ENCODE measurements around the gene ADAM12.

ADAM12 gene

GRCh38 chr10:126014309-126014708 is 374.0 kb downstream of the ADAM12 start:
- DNase-seq (ENCODE audit: low spot score): no peak

GRCh38 chr10:126013489-126014281 is 374.6 kb downstream of the ADAM12 start:
- no peak for DNase-seq (ENCODE audit: low spot score)

GRCh38 chr10:126012485-126012884 is 375.8 kb downstream of the ADAM12 start:
- DNase-seq (ENCODE audit: low spot score): no peak

DNA sequence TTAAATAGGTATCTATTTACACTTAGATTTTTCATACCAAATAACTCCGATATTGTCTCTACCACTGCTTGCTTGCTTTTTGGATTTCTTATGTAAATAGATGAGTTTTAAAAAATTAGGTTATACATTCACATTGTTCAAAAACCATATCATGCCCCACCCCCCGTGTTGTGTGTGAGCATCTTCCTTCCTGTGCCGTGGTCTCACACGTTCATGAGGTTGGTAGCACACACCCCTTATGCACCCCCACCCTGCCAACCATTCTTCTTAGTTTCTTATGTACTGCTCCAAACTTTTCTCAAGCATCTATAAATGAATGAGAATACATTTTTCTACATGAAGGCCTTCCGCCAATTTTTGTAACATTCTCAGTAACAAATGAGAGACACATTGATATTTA is 376.3 kb downstream of the ADAM12 start:
- no peak for DNase-seq (ENCODE audit: low spot score)

GRCh38 chr10:126009650-126010049 is 378.6 kb downstream of the ADAM12 start:
- DNase-seq (ENCODE audit: low spot score): no peak

DNA sequence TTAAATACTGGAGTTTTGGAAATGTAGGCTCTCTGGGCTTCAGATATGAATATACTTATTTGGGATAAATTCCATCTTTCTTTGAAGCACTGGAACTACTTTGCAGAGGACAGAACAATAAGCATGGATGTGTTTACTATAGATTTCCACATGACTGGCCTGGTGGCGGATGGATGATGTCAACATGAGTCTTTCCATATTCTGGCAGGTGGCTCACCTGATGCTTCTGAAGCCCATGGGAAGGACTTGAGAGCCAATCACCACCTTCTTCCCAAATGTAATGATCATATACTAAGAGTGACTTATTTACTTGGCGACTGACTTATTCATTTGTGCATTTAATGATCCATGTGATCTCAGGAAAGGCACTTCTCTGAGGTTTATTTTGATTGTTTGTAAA is 381.4 kb downstream of the ADAM12 start:
- no peak for DNase-seq (ENCODE audit: low spot score)

DNA sequence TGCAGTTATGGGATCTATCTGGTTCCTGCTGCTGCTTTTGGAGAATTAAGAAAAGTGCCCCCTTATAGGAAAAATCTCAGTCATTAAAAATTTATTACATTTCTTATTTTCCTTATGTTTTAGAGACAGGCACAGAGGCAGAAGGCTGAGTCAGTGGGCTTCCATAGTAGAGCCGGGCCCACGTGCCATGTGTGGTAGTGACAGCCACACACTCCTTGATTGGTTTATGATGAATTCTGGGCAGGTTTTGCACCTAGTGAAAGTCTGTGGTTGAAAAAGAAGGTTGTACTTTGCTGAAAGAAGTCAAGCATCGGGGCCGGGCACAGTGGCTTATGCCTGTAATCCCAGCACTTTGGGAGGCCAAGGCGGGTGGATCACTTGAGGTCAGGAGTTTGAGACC is 382.0 kb downstream of the ADAM12 start:
- no peak for DNase-seq (ENCODE audit: low spot score)

GRCh38 chr10:126004752-126005151 is 383.5 kb downstream of the ADAM12 start:
- DNase-seq (ENCODE audit: low spot score): no peak

- DNase-seq (ENCODE audit: low spot score): no peak
These were observed 386.7 kb downstream of the ADAM12 start for GRCh38 chr10:126001576-126001975.

GRCh38 chr10:125999694-126000093 is 388.6 kb downstream of the ADAM12 start:
- DNase-seq (ENCODE audit: low spot score): no peak

DNA sequence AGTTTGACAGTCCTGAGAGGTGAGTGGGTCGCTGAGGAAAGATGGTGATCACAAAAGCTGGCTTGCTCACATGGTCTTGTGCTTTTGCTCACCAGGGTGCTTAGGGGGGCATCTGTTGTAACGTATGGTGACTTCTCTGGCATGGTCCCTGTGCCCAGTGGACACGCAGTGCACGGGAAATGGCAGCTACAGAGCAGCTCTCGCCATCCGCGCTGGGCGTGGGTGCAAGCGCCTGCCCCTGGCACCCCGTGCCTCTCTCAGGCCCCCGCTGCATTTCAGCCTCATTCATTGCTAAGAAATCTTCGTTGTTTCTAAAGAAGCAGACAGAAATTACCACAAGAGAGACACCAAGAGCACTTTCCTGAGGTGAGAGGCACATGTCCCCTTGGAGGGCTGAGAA is 390.7 kb downstream of the ADAM12 start:
- no peak for DNase-seq (ENCODE audit: low spot score)

- no peak for DNase-seq (ENCODE audit: low spot score)
These were observed 392.5 kb downstream of the ADAM12 start for GRCh38 chr10:125995726-125996304.

DNA sequence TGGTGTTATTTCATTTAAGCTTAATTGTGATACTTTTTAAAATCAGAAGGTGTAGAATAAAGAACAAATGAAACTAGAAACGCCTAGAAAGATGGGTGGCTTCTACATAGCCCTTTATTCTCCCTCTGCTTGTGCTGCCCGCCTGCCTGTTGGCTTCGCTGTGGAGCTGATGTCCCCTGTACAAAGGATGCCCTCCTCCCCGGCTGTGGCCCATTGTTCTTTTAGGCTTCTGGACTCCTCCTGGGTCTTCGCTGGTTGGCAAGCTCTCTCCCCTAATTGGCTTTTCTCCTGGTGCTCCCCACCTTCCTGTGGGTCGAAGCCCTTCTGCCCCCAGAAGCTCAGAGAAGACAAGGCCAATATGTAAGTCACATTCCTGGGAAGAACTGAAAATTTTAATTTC is 393.7 kb downstream of the ADAM12 start:
- no peak for DNase-seq (ENCODE audit: low spot score)

DNA sequence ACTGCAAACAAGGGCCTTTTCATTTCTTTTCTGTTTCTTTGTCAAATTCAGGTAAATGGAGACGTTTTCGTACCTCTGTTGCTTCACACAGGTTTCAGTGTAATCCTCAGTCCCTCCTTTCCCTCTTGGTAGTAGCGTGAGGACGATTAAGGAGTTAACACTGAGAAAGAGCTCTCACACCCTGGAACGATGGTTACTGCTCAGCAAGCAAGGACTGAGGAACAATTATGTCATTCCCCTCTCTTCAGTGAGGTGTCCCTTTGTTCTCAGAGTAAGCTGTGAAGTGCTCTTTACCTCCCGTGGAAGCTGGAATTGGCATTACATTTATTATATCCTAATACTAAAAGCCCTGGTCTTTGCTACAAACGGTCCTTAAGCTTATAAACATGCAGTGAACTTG is 396.0 kb downstream of the ADAM12 start:
- no peak for DNase-seq (ENCODE audit: low spot score)

- DNase-seq (ENCODE audit: low spot score): no peak
These were observed 396.9 kb downstream of the ADAM12 start for GRCh38 chr10:125991392-125991791.

DNA sequence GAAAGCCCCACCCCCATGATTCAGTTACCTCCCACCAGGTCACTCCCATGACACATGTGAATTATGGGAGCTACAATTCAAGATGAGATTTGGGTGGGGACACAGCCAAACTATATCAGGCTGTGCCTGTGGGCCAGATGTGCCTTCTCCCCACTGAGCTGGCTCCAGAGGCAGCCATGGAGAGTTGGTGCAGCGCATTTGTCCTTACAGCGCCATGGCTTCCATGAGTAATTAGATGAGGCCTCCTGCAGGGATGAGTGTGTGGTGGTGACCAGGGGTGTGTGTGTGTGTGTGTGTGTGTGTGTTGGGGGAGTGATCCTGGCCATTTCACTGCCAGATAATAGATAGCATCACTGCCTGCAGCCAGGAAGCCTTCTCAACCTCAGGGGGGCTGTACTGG is 397.3 kb downstream of the ADAM12 start:
- no peak for DNase-seq (ENCODE audit: low spot score)

GRCh38 chr10:125989791-125990190 is 398.5 kb downstream of the ADAM12 start:
- DNase-seq (ENCODE audit: low spot score): no peak

DNA sequence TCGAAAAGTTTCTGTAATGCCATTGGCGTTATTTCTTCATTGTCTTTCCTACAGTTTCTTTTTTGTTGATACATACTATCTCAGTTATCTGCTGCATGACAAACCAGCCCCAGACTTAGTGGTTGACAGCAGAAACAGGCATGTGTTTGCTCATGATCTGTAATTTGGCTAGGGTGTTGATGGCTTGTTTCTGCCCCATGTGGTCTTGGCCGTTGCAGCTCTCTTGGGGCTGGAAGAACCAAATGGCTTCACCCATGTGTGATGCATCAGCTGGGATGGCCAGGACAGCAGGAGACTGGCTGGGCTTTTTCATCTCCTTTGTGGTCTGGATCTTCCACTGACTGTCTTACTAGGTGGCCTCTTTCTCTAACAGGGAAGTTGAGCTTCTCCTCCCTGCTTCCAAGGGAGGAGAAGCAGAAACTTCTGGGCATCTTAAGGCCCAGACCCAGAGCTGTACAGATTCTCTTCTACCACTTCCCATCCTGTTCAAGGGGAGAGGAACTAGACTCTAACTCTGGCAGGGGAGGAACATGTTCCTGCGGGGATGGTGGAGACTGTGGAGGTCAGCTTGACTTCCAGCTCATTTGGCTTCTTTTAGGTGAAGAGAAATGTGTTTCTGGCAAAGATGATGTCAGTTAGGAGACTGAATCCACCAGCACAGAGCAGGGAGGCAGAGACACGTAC is 402.6 kb downstream of the ADAM12 start:
- no peak for DNase-seq (ENCODE audit: low spot score)

DNA sequence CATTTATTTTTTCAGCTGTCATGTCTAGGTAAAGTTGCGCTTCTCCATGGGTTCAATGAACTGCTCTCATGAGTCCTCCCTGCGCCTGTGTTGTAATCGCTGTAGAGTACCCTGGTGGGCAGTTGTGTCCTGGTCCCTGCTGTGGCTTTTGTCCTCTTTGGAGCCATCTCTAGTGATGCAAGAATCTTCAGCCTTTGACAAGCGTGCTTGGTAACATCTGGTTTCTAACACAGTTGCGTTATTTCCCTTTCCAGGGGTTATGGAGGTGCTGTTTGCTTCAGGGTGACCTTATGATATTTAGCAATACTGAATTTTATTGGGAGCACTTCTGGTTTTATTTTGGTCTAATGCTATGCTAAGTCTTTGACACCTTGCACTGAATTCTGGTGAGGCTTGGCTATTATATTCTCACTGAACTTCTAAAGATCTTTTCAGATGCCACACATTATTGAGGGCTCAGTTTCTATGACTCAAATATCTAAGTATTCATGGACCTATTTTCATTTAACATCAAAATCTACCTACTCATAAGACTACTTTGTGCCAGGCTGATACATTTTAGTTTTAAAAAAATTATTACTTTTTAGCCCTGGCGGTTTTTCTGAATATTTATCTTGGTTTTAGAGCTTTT is 403.3 kb downstream of the ADAM12 start:
- no peak for DNase-seq (ENCODE audit: low spot score)

GRCh38 chr10:125984346-125984745 is 403.9 kb downstream of the ADAM12 start:
- DNase-seq (ENCODE audit: low spot score): no peak

- DNase-seq (ENCODE audit: low spot score): no peak
These were observed 404.6 kb downstream of the ADAM12 start for GRCh38 chr10:125983656-125984055.

GRCh38 chr10:125983161-125983560 is 405.1 kb downstream of the ADAM12 start:
- no peak for DNase-seq (ENCODE audit: low spot score)

Data from left forelimb (tissue), 1 donor.